GM12874 (cell line): Measurements from ENCODE around the gene PITPNM1.

ENCODE experiments used
- CTCF ChIP-seq: IDR thresholded peaks from 2 replicates; pipeline ENCODE4 v1.5.1; 2011; ENCODE audit warnings: low read depth, mild to moderate bottlenecking, control low read depth, low read length, moderate library complexity; ENCODE audit not compliant: insufficient read depth

The PITPNM1 gene

GRCh38 chr11:67493548-67494370 is 11.4 kb downstream of the PITPNM1 start:
- no peak for TF ChIP-seq CTCF

GRCh38 chr11:67492801-67493547 is 12.2 kb downstream of the PITPNM1 start:
- TF ChIP-seq CTCF: no peak

- TF ChIP-seq CTCF: no peak
These were observed 13.0 kb downstream of the PITPNM1 start for GRCh38 chr11:67492069-67492727.

GRCh38 chr11:67491276-67492068 is 13.7 kb downstream of the PITPNM1 start:
- no peak for TF ChIP-seq CTCF

GRCh38 chr11:67490727-67491065 is 14.5 kb downstream of the PITPNM1 start:
- TF ChIP-seq CTCF: no peak

- TF ChIP-seq CTCF: no peak
These were observed 15.1 kb downstream of the PITPNM1 start for GRCh38 chr11:67489885-67490726.
